Stimulated activated naive CD8-positive, alpha-beta T cell treated with anti-CD3 and anti-CD28 coated beads, Interleukin-15, Interleukin-2, amounts not matched to agents 100 U/mL and 50 U/mL, for 24 hours (primary cell): ENCODE data around the gene MAMDC4.
A peak's percentile ranks its signal among the peaks of the same experiment; 100 is the strongest.

Experiments used
- ATAC-seq: fragments of 150-1000 bp; cut with Tn5 transposase; one replicate; pipeline ENCODE4 v1.10.0; 2021
- DNase-seq: peaks from one replicate; pipeline ENCODE4 v3.0.0; 2021

MAMDC4 gene

DNA sequence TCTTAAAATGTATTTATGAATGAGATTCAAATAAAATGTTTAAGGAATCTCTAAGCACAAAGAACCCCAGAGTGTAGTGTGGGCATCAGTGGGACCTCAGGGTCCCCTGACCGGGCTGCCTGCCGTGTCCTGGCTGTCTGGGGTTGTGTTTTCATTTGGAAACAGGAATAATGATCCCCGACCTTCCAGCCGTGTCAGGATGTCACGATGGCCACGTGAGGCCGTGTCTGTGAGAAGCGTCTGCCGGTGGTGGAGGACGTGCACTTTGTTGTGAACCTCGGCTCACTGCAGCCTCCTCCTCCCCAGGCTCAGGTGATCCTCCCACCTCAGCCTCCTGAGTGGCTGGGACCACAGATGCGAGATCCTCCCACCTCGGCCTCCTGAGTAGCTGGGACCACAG lies 38.5 kb downstream of the MAMDC4 start:
- DNase-seq = no peak
- ATAC-seq = no peak

DNA sequence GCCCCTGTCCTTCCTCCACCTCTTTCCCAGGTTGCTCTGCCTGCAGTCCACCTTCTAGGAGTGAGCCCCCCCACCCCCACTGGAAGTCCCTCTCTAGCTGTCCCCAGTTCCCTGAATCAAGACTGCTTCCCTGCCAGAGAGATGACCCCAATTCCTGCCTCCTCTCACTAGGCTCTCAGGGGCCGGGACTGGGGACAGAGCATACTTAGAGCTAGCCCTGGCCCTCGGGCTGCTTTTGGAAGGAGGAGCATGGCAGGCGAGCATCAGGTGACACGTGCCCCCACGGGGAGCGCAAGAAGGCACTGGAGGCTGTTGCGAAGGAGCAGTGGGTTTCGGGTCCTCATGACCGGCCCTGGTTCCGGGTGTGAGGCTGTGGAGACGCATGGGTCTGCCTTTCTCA lies 43.9 kb downstream of the MAMDC4 start:
- no peak for ATAC-seq
- DNase-seq = no peak

DNA sequence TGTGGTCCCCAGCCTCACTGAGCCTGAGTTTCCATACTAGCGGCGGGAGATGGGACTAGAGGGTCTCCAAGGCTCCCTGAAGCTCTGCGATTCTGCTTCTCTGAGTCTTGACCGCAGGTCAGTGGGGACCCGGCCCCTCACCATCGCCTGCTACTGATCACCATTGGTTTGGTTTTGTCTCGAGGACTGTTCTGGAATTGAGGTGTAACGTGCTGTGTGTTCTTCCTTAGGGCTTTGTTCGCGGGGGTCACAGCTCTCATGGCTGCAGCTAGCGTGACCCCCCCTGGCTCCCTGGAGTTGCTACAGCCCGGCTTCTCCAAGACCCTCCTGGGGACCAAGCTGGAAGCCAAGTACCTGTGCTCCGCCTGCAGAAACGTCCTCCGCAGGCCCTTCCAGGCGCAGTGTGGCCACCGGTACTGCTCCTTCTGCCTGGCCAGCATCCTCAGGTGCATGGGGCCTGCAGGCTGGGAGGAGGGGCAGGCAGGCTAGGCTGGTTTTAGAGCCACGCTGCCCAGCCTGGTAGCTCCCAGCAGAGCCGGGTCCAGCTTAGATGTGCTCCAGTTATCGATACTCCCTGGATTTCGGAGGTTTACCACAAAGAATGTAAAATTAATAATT lies 46.4 kb downstream of the MAMDC4 start:
- no peak for ATAC-seq
- DNase-seq = no peak

DNA sequence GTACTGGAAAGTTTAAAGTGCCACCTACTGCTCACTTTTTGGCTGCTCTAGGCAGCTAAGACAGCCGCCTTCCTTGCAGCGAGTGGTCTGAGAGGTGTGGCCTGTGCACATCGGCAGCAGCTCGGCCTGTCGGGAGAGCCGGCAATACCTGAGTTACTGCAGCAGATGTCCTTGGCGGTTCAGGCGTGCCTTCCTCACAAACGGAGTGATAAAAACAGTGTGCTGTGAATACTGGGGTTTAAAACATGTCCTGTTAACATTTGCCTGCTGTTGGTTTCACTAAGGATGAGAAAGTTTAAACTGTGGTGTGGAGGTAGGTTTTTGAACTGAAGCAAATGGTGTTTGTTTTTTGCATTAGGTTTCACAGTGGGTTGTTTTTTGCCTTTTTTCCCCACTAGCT lies 47.0 kb downstream of the MAMDC4 start:
- ATAC-seq = no peak
- no peak for DNase-seq

DNA sequence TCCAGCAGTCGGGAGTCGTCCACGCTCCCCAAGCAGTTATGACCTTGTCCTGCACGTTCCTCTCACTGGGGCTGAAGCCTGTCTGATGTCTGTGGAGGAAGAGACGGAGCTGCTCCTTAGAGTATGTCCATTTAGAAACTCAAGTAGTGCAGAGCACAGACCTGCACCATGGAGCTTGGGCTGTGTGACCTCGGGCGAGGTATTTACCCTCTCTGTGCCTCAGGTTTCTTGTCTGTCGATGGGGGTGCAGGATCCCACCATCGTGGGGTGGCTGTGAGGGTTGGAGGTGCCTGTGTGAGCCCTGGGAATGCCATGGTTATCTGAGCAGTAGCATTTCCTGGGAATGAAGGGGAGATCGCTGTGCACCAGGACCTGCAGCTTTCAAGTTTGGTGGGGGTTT lies 48.4 kb downstream of the MAMDC4 start:
- no peak for ATAC-seq

DNA sequence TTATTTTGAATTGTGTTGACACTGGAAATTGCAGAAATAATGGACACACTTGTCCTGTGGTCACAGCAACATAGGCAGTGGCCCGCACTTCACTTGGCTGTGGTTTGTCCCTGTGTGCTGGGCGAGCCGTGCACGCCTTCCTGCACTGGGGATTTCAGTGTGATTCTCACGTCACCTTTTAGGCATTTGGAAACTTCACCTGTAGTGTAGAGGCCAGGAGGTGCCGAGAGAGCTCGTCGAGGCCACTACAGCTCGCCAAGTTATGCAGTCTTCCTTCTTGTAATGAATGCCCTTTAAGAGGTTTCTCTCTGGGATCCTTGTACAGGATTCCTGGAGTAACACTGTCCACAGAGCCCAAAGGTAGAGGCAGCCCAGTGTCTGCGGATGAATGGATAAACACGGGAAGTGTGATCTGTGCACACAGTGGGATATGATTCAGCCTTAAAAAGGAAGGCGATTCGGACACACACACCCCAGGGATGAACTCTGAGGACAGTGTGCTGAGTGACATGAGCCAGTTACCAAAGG lies 48.9 kb downstream of the MAMDC4 start:
- DNase-seq (no peak), ATAC-seq (no peak)

More for the DNA sequence above, 48.4 kb downstream of the MAMDC4 start:
- DNase-seq = no peak

DNA sequence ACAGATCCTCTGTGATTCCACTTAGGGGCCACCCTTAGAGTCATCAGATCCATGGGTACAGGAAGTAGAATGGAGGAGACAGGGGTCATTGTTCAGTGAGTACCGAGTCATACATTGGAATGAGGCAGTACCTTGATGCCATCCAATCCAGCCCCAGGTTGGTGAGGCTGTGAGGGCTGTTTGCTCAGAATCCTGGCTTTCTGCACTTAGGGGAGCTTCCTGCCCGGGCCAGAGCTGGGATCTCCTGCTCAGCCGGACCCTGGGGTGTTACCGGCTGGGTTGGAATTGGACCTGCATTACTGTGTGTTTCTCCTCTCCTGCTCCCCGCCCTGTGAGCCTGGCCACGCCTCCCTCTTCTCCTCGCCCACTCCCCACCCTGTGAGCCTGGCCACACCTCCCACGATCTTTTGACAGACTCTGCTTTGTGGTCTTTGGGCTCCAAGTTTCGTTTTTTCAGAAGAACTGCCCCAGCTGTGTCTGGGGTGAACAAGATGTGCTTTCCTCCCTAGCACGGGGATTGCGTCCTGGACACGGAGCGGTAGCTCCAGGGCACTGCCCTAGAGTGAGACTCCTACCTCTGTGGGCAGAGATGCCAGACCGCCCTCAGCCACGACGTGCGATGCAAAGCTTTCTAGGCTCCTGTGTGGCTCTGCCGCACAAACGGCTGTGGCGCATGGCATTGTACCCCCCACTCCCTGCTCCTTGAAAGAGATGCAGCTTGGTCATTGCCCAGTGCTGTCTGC lies 49.5 kb downstream of the MAMDC4 start:
- ATAC-seq = peak; percentile 69
- DNase-seq = peak; percentile 77

DNA sequence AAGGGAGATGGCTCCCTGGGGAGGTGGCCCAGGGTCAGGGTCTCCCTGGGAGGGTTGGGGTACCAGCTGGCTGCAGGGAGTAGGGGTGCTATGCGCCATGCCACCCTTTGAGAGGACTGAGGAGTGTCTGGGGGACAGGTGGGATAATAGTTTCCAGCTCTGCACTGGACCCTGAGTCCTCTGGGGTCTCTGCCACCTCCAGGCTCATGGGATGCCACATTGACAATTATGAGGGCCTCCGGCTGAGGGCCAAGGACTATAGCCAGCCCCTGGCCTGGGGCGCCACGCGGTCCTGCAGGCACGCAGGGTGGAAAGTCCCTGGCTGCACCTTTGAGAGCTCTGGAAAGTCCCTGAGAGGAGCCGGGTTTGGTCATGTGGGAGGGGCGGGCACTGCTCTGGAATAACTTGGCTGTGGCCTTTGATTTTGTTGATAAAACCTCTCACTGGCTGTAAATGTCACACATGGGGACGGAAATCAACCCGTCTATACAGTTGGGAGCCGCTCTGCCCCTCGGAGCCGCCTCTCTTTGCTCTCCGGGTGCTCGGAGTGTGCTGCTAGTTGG lies 50.2 kb downstream of the MAMDC4 start:
- peak; percentile 86 for DNase-seq
- peak; percentile 91 for ATAC-seq

DNA sequence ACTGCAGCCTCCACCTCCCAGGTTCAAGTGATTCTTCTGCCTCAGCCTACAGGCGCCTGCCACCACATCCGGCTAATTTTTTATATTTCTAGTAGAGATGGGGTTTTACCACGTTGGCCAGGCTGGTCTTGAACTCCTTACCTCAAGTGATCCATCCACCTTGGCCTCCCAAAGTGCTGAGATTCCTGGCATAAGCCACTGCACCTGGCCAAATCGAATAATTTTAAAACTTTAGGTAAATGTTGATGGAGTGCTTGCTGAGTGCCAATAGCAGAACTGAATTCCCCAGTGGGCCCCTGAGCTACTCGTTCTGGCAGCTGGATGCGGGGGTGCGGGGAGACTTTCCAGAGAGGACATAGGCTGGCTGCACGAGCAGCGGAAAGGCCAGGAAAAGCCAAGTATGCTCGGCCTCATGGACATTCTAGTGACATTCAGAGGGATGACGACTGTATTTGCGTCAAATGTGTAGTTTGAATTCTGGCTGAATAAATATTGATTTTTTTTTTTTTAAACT lies 51.0 kb downstream of the MAMDC4 start:
- no peak for DNase-seq
- ATAC-seq = no peak

DNA sequence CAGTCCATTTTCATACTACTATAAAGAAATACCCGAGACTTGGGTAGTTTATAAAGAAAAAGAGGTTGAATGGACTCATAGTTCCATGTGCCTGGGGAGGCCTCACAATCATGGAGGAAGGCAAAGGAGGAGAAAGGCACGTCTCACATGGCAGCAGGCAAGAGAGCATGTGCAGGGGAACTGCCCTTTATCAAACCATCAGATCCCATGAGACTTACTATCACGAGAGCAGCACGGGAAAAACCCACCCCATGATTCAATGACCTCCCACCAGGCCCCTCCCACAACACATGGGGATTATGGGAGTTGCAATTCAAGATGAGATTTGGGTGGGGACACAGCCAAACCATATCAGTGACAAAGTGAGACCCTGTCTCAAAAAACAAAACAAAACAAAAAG lies 54.1 kb downstream of the MAMDC4 start:
- no peak for ATAC-seq
- DNase-seq = no peak

DNA sequence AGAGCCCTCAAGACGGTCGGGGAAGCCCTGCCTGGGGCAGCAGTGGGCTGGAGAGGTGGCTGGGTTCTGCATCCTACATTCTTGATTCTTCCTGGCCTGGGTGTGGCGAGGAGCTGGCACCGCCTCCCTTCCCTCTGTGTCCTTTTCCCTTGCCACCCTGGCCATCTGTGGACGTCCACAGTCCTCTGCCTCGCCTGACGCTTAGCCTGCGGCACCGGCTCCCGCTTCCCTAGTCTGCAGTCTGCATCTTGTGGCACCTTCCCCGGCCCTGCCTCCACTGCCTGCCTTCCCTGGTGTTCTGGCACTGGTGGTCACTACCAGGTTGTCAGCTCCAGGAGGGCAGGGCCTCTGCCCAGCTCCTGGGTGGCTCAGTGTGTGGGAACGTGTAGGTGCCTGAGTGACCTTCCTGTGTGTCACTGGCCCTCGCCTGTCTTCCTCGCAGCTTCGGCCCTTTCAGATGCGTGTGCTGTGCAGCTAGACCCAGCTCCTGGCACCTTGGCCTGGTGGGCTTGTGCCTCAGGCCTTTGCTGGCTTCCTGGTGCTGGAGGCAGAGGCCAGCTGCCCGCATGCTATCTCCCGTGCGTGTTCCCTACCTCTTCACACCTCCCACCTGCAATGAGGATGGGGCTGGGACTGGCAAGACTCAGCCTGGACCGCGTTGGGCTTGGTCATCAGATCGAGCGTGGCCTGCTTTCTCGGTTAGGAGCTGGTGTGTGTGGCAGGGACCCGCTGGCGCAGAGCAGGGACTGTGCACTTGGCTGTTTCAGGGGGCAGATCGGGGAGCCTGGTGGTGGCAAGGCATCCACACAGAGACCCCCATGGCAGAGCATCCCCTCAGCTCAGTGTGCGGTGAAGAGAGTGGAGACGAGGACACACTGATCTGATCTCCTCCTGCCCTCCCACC lies 55.1 kb downstream of the MAMDC4 start:
- DNase-seq = no peak
- ATAC-seq = no peak
